Prostate gland (tissue), 2 donors: Measurements from ENCODE around the gene CPNE4.

ENCODE experiments used
- CTCF ChIP-seq, 4 experiments: fragments of 200-600 bp in 2 of 4; fragments of 450-650 bp in 2 of 4; sonication (generic) in 2 of 4; IDR thresholded peaks; 1 replicate in 3 of 4; 2 replicates in 1 of 4; pipeline ENCODE4 v1.5.1; 2016 to 2019; ENCODE audit warnings: antibody characterized with exemption in 4 of 4, mild to moderate bottlenecking in 2 of 4, moderate library complexity in 2 of 4
- POLR2A ChIP-seq: fragments of 450-650 bp; IDR thresholded peaks from one replicate; pipeline ENCODE4 v1.6.1; 2016; ENCODE audit warnings: antibody characterized with exemption, mild to moderate bottlenecking

GRCh38 chr3:131658771-131659170 lies 376.0 kb downstream of the CPNE4 start:
- no peak for TF ChIP-seq CTCF (IDR thresholded peaks at IDR 0.05)
- no peak for TF ChIP-seq POLR2A
